Endometrial microvascular endothelial cells (primary cell): ENCODE data around the gene SENP6. TPM values are rescaled to one million over a fixed set of nuclear protein-coding genes. Genes with fewer than 3 reads are reported as not detected.
"Not testable (repeated sequence)": the region's sequence is repeated elsewhere in the genome, so short reads cannot be mapped to it uniquely, and the experiment has no call there.

Experiments used
- in situ Hi-C: cut with HindIII; loops from 2 replicates; pipeline ENCODE4 v1.10.0; 2017; ENCODE audit warnings: low sequenced_read_pairs, low pct_unique_long_range_greater_than_20kb; ENCODE audit errors: inconsistent ontology term
- total RNA-seq: library from RNA; depleted of rRNA; stranded (reverse); fragments of >200 nt; gene quantifications from one replicate; pipeline ENCODE4 v1.2.3, GENCODE V29; 2015; ENCODE audit errors: inconsistent ontology term

Gene SENP6
- total RNA-seq, 1 donor from 2014 or later, result 34.0 TPM

DNA sequence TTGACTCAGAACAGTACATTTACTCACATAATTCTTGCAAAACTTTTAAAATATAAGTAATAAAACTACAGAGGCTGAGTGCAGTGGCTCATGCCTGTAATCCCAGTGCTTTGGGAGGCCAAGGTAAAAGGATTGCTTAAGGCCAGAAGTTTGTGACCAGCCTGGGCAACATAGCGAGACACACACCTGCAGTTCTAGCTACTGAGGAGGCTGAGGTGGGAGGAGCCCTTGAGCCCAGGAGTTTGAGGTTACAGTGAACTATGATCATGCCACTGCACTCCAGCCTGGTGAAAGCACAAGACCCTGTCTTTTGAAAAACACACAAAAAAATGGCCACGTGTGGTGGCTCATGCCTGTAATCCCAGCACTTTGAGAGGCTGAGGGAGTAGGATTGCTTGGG is 125.5 kb downstream of the SENP6 start:
- in situ Hi-C loops, result no loop called here

DNA sequence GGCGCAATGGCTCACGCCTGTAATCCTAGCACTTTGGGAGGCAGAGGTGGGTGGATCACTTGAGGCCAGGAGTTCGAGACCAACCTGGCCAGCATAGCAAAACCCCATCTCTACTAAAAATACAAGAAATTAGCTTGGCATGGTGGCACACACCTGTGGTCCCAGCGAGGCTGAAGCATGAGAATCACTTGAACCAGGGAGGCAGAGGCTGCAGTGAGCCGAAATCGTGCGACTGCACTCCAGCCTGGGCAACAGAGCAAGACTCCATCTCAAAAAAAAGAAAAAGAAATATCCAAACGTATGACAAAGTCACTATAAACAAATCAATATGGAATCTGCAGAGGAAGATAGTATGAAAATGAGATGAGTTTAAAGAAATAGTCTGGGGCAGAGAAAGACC is 129.3 kb downstream of the SENP6 start:
- in situ Hi-C loops, result not testable (repeated sequence)

DNA sequence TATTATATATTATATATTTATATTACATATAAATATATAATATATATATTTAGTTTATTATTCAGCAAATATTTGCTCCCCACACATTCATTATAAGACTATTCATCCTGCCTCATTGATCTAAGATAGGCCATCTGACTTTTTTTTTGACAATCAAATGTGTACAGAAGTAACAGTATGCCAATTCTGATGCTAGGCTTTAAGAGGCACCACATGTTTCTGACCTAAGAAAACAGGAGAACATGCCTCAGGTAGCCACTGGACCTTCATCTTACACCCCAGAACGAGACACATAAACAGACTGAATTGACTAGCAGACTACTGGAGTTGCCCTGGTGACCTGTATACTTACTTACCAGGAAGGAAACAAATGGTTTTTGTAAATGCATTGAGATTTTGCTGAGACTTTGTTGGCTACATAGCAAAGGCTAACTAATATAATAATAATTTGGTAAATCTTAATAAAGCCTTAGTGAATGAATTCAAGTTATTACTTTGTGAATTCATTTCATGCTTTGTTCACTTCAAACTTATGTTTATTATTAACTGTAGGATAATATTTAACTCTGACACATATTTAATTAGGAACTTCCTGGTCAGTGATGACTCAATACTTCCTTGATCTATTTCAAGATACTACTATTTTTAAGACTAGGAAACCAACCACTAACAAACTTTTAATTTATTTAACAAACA is 134.0 kb downstream of the SENP6 start:
- in situ Hi-C loops, result no loop called here

DNA sequence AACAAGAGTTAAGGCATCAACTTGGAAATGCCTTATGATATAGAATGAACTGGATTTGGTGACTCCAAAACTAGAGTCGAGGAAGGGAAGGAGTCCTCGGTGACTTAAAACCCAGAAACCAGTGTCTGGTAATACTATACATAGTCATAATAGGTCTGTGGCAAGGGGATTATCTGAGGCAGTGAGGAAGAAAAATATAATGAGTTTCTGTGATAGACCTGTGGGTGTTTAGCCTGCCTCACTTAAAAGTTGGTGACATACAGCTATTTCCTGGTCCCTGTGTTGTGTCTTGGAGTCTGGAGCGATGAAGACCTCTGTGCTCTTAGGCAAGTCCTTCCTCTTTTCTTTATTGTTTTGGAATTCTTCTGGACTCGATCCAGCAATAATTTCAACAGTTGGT is 142.3 kb downstream of the SENP6 start:
- in situ Hi-C loops, result no loop called here

DNA sequence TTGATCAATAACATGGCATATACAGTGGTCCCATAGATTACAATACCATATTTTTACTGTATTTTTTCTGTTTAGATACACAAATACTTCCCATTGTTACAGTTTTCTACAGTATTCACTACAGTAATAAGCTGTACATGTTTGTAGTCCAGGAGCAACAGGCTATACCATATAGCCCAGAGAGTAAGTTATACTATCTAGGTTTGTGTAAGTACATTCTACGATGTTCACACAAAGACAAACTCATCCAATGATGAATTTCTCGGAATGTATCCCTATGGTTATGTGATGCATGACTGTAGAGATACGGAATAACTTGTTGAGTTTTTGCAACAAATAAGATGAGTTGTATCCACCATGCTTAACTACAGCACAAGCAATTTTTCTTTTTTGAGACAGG is 143.7 kb downstream of the SENP6 start:
- in situ Hi-C loops, result no loop called here

DNA sequence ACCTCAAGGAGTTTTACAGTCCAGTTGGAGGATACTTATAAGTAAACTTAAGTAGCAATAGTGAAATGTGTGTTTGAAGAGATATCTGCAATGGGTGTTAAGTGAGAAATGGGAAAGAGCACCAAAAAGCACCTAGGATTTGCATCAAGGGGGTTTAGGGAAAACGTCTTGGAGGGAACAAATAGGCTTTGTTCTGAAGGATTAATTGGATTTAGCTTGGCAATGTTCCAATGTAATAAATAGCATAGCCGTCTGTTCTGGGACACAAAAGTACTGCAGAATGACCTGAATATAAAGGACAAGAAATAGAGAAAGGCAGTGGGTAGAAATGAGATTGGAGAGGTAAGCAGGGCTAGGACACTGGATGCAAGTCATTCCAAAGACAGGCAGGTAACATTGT is 144.5 kb downstream of the SENP6 start:
- in situ Hi-C loops, result no loop called here

DNA sequence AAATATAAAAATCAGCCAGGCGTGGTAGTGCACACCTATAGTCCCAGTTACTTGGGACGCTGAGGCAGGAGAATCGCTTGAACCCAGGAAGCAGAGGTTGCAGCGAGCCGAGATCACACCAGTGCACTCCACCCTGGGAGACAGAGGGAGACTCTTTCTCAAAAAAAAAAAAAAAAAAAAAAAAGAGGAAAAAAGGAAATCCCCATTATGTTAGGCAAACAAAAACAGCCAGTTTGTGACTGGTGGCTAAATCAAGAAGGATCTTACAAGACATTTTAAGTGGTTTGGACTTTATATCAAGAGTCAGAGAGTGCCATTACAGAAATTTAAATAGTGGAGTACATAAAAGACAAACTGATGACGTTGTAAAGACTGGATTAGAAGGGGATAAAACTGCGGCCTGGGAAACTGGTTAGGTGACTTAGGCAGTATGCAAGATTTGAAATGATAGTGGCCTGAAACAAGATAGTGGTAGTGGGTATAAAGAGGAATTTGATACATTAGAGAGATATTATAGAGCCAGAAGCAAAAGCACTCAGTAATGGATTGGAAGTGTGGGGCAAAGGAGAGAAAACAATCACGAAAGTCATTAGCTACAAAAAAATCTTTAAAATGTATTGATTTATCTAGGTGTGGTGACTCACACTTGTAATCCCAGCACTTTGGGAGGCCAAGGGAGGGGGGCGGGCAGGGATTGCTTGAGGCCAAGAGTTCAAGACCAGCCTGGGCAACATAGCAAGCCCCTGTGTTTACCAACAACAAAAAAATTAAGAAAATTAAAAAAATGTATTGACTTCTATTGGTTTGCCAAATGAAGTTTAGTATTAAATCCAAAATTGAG is 145.7 kb downstream of the SENP6 start:
- in situ Hi-C loops, result no loop called here

DNA sequence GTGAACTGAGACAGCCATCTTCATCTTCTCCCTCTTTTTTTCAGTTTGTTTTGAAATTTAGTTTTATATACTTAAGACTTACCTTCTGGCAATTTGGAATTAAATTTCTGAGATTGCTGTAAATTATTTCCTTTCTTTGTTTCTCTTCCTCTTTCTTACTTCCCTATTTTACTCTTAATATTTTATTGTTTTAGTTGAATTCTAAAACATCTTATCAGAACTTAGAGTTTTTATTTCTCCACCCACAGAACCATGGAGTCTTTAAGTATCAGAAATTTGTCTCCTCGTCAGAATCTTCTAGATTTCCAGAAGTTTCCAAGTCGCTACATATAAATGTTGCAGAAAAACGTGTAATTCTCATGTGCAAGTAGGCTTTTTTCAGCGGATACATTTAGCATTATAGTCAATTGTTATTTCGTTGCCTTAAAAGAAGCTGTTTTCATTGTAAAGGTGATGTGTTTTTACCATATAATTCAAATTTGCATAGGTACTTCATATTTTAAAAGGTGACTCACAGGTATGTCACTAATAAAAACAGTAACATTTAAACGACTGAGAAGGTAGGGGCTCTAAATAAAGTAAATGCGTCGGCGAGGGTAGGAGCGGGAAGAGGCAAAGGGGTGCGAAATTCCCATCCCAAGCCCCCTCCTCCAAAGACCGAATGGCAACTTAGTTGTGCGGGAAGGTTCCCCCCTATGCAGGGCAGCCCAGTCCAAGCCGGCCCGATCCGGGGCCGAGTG is 146.5 kb downstream of the SENP6 start:
- in situ Hi-C loops, result no loop called here

DNA sequence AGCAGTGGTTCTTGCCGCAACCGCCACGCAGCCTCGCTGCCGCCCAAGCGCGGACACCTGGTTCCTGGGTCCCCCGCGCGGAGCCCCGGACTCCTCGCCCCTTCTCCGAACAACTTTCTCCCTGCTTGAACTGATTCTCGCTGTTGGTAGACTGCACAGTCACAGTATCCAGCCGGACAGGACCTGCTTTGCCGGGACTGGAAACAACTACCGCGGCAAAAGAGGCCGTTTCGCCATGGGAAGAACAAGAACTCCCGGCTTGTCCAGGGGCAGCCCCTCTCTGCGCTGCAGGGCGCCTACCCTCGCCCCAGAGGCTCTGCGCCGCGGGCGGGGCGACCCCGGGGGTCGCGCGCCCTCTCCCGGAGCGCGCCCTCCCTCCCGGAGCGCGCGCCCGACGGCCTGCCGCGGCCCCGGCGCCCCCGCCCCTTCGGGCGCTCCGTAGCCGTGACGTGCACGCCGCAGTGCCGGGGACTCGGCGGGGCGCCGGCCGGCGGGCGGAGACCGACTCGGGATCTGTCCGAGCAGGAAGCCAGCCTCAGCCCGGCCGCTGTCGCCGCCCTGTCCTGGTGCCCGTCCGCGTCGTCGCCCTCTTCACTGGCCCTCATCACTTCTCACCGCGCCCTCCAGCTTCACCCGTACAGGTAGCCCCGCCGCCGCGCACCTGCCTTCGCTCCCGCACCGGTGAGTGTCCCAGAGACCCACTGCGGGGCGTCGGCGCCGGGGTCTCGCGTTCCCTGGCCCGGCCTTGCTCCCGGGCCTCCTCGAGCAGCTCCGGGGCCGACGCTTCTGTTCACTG is 147.3 kb downstream of the SENP6 start, which contains the start of gene MYO6:
TSS of gene MYO6 (plus strand) at position 497 of the 796 bp plus-strand sequence. CDS start 68,309 bp downstream, outside the sequence.
- in situ Hi-C loops, result no loop called here

DNA sequence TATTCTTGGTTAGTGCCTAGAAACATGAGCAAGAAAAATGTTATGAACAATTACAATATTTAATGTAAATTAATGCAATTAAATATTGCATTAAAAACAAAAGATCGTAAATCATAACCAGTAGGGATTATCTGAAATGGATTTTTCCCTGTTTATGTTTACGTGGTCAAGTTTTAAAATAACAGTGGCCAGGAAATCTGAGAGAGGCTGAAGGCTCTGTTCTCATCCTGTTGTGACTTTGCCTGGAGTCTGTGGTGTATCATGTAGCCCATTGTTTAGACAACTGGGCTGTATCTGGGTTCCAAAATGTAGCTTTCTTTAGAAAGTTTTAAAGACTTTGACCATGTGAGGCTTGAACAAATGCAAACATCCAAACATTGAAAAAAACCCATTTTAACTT is 149.8 kb downstream of the SENP6 start:
- in situ Hi-C loops, result no loop called here

DNA sequence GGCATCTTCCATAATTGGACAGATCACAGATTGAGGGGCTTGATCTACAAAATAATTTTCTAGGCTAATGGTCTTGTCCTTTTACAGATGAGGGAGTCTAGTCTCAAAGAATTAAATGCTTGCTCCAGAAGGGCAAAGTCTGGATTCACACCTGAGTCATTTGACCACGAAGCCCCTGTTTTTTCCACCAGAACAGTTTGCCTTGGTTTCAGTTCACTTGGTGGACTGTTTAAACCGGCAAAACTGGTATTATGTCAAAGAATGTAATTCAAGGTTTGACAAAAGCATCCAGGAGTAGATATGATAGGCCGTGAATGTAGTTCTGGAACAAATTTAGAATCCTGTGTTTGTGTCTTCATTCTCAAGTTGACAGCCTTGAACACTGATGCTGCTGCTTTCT is 150.7 kb downstream of the SENP6 start:
- in situ Hi-C loops, result no loop called here

DNA sequence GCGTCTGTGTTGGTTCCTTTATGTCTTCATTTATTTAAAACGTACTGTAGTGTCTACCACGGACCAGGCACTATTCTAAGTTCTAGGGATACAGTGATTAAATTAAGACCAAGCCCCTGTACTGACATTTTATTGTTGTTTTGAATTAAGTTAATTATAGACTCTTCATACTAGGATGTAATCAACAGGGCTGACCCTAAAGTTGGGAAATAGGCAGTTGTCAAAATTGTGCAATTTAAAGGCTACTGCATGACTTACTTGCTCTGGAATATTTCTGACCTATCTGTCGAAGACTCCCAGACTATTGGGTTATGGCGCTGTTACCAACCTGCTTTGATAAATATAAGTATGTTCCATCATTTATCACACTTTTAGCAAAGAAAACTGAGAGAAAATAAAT is 154.0 kb downstream of the SENP6 start:
- in situ Hi-C loops, result no loop called here

DNA sequence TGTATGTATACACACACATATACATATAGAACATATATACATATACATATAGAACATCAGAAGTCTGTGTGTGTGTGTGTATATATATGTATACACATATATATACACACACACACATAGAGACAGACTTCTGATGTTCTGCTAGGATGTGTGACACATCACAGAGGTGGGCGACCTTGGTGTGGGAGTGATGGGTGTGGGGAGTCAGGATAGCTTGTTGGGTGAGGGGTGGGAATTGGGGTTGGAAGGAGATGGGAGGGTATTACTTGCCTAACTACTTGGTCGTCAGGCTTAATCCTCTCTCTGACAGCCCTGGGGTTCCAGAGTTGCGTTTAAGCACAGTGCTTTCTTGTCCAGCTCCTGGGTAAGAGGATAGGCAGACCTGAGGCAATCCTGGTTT is 155.6 kb downstream of the SENP6 start:
- in situ Hi-C loops, result no loop called here

DNA sequence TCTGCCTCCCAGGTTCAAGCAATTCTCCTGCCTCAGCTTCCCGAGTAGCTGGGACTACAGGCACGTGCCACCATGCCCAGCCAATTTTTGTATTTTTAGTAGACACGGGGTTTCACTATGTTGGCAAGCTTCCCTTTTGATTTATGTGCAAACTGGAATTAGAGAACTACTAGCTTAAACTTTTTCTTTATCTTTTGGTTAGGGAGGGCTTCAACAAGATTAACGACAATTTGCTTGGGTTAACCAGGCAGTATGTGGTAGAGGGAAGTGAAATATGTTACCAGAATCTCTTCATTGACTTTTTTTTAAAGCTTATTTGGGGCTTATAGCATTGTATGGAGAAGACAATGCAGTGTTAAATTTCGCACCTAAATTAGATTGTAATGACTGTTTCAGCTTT is 156.4 kb downstream of the SENP6 start:
- in situ Hi-C loops, result no loop called here

DNA sequence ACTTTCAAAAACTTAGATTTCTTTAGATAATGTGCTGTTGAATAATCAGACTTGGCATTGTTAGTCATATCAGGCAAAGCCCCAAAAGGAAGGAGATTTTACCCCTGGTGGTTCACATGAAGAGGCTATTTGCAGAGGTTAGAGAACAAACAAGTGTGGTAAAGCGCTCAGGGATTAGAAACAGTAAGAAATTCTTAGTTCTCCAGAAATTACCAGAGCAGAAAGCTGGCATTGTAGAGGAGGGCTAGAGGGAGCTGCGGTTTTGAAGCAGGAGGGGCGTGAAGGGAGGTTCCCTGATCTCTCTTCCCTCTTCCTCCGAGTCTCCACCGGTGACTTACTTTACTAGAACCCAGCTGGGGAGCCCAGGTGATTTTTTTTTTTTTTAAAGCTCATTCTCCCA is 157.5 kb downstream of the SENP6 start:
- in situ Hi-C loops, result no loop called here

DNA sequence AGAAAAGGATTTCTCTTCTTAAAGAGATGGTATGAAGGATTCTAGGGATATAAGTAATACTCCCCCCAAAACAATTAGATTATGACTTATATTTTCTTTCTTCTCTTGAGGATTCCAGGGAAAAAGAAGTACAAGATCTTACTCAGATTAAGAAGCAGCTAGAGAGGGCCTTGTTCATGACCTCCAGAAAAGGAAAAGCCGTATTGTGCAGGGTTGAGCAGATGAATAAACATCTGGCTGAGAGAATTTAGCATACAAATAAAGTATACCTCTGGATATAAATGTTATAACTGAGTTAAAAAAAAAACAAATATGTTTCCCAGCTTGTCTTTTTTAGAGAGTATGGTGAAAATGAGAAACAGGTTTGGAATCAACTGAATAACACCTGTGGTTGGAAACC is 158.6 kb downstream of the SENP6 start:
- in situ Hi-C loops, result no loop called here

DNA sequence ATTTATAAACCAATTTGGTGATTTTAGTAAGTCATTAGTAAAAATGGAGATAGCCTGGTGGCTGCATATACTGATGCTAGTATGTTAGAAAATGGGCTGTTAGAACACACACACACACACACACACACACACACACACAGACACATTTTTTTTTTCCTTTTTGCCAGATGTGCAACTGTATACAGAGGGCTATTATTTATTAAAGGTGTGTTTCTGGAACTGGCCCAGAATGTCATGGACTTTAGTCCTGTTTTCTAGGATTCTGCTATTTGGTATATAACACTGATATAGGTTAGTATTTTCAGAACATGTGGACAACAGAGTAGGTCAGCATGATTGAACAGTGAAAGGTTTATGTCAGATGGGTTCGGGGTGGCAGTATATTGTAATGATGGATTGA is 159.8 kb downstream of the SENP6 start:
- in situ Hi-C loops, result no loop called here

DNA sequence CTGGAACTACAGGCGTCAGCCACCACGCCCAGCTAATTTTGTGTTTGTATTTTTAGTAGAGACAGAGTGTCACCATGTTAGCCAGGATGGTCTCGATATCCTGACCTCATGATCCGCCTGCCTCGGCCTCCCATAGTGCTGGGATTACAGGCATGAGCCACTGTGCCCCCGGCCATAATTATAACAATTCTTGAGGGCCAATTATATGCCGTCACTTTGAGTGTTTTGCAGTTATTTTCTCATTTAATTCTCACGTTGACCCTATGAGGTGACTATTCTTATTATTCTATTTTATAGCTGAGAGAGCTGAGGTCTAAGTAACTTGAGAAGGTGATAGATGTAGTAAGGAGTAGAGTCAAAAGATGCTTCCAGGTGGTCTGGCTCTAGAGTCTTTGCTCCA is 160.4 kb downstream of the SENP6 start:
- in situ Hi-C loops, result no loop called here

DNA sequence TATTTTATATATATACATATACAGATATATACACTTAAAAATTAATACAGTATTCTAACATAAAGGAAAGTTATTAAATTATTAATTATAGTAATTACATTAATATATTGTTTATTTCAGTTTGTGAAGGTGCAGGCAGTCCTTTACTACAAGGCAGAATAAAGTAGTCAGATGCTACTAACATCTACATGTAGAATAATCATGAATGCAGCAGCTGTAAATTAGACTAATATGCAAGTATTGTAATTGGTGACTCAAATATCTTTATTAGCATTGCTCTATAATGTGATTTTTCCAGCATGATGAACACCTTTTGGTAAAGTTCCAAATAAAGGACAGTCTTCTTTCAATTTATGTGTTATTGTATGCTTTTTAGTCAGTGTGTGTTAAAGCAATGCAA is 164.7 kb downstream of the SENP6 start:
- in situ Hi-C loops, result no loop called here
